Esophagus muscularis mucosa (tissue), 4 donors: ENCODE data around the gene LPAR3. TPM values are rescaled to one million over a fixed set of nuclear protein-coding genes. Genes with fewer than 3 reads are reported as not detected.

Experiments used
- DNase-seq: peaks from one replicate; pipeline ENCODE4 v3.0.0-alpha.2; 2017; ENCODE audit errors: extremely low spot score
- H3K27ac ChIP-seq, 4 donors: fragments of 200-600 bp; sonication (generic); replicated peaks in 1 of 4; 1 replicate in 3 of 4; 2 replicates in 1 of 4; pipeline ENCODE4 v1.5.1; 2016 to 2019; ENCODE audit warnings: mild to moderate bottlenecking in 1 of 4
- H3K27me3 ChIP-seq, 4 donors: fragments of 200-600 bp; sonication (generic); one replicate each; pipeline versions ENCODE4 v1.5.1 to v1.6.0; 2016 to 2019
- H3K36me3 ChIP-seq, 4 donors: fragments of 200-600 bp; sonication (generic); one replicate each; pipeline ENCODE4 v1.5.1; 2016 to 2019
- H3K4me1 ChIP-seq, 4 donors: fragments of 200-600 bp; sonication (generic); one replicate each; pipeline ENCODE4 v1.5.1; 2016 to 2019
- H3K4me3 ChIP-seq, 4 donors: fragments of 200-600 bp; sonication (generic); 1 replicate in 2 of 4; 2 replicates in 2 of 4; pipeline ENCODE4 v1.5.1; 2016 to 2019; ENCODE audit warnings: mild to moderate bottlenecking in 4 of 4, moderate library complexity in 1 of 4
- H3K9me3 ChIP-seq, 4 donors: fragments of 200-600 bp; sonication (generic); 1 replicate in 3 of 4; 2 replicates in 1 of 4; pipeline ENCODE4 v1.5.1; 2016 to 2019
- EP300 ChIP-seq: sonication (generic); formaldehyde crosslinking; IDR thresholded peaks from one replicate; pipeline ENCODE4 v1.6.1; 2017; ENCODE audit warnings: antibody characterized with exemption
- POLR2A ChIP-seq: fragments of 450-650 bp; IDR thresholded peaks from one replicate; pipeline ENCODE4 v1.6.1; 2017; ENCODE audit warnings: antibody characterized with exemption, moderate library complexity, mild to moderate bottlenecking, low read depth
- POLR2AphosphoS5 ChIP-seq, 2 donors: sonication (generic); formaldehyde crosslinking; IDR thresholded peaks; one replicate each; pipeline ENCODE4 v1.6.1; 2017; ENCODE audit warnings: antibody characterized with exemption in 2 of 2
- WGBS: methylation state at CpG from one replicate; pipeline ENCODE4 v1.1.5; 2018; 5-methylcytosine and 5-hydroxymethylcytosine counted together
- intact Hi-C: fragments of 100-400 bp; cut with DNase I; formaldehyde crosslinking; loops from one replicate; pipeline ENCODE4 v1.15.1; 2023
- total RNA-seq, 4 donors: library from RNA; depleted of rRNA; stranded (reverse); fragments of >200 nt; gene quantifications; one replicate each; pipeline versions ENCODE4 v1.1.0 to v1.2.1, GENCODE V29; 2016
- TF ChIP-seq, protein P1 (sequence below), 3 experiments: fragments of 200-600 bp in 2 of 3; fragments of 450-650 bp in 1 of 3; sonication (generic) in 2 of 3; IDR thresholded peaks; one replicate each; pipeline ENCODE4 v1.5.1; 2017 to 2019; ENCODE audit warnings: antibody characterized with exemption in 3 of 3, mild to moderate bottlenecking in 2 of 3, moderate library complexity in 1 of 3

The LPAR3 gene
- total RNA-seq, 4 donors from 2014 or later = 0.19 to 0.33 TPM; not detected in 2

DNA sequence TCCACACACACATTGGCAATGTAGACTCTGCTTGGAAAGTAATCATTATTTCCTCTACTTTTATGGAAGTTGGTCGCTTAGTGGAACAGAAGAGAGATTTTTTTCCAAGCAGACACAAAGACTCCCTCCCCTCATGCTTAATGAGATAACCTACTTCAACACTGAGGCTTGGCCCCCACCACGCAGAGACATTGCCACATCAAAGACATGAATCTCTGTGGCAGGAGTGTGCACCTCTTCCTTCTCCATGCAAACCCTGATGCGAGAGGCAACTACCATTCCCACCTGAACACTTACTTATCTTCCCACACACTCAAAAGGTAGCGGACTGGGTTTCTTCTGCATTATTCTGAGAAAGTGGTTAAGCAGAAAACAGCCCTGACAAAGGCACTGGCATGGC, 37.3 kb upstream of the LPAR3 start:
- Histone ChIP-seq H3K4me1 (peaks cover 0 to 11% (median 0%) of the 10 kb centered on the region in 4 donors), H3K27me3 (no peaks in the 10 kb centered on the region), H3K27ac (no peak overlapping the region), H3K4me3 (no peak overlapping the region), H3K36me3 (no peaks in the 10 kb centered on the region), H3K9me3 (no peaks in the 10 kb centered on the region)
- 91% methylated on average over 4 of the region's 4 CpGs for WGBS
- DNase-seq = no peak
- intact Hi-C loops = loop anchor here (10.0 kb wide), 1 partner anchor 166 kb away; no protein-coding TSS in a partner anchor
- TF ChIP-seq, protein P1, sequence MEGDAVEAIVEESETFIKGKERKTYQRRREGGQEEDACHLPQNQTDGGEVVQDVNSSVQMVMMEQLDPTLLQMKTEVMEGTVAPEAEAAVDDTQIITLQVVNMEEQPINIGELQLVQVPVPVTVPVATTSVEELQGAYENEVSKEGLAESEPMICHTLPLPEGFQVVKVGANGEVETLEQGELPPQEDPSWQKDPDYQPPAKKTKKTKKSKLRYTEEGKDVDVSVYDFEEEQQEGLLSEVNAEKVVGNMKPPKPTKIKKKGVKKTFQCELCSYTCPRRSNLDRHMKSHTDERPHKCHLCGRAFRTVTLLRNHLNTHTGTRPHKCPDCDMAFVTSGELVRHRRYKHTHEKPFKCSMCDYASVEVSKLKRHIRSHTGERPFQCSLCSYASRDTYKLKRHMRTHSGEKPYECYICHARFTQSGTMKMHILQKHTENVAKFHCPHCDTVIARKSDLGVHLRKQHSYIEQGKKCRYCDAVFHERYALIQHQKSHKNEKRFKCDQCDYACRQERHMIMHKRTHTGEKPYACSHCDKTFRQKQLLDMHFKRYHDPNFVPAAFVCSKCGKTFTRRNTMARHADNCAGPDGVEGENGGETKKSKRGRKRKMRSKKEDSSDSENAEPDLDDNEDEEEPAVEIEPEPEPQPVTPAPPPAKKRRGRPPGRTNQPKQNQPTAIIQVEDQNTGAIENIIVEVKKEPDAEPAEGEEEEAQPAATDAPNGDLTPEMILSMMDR (IDR thresholded peaks at IDR 0.05) = no peak
- TF ChIP-seq POLR2A (no peak), POLR2AphosphoS5 (IDR thresholded peaks at IDR 0.05) (no peak), EP300 (no peak)

DNA sequence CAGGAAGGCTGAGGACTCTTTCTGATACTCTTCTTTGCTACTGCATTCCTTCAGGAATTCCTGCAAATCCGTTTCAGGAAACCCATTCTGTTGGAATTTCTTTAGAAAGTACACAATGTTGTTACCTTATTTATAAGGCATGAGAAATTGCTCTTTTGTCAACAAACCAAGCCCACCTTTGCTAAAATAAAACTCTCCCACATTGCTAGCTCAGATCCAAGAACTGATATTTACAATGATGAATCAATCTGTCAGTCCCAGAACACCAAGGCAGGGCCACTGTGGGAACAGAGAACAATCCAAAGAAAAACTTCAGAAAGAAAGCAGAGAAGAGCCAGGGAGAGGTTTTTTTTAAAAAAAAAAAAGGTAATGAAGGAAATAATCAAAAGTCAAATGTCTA, 36.6 kb upstream of the LPAR3 start:
- 86% methylated on average over 1 of the region's 1 CpG for WGBS

DNA sequence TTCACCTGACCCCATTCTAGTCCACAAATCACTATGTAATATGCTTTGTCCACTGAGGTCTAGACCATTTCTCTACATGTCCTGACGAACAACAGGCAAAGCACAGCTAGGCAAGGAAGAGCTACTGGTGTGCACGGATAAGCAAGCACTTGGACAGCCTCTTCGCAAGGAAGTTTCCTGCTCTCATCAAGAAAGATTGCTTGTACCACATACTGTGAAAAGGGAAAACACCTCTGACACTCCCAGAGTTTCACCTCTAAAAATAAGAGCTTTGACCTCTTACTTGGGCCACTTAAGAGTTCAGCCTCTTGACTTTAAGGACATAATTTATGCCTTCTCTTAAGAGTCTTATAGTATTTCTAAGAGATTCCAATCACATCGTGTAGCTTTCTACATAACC, 36.0 kb upstream of the LPAR3 start:
- WGBS = 70% methylated on average over 4 of the region's 4 CpGs
- peaks cover 0 to 2% (median 0%) of the 10 kb centered on the region in 4 donors for H3K4me1 ChIP-seq
- no peak for TF ChIP-seq EP300
- DNase-seq = no peak
- H3K36me3 ChIP-seq = no peaks in the 10 kb centered on the region
- no peaks in the 10 kb centered on the region for H3K27me3 ChIP-seq
- intact Hi-C loops = no loop called here
- H3K27ac ChIP-seq = no peak overlapping the region
- H3K9me3 ChIP-seq = no peaks in the 10 kb centered on the region
- H3K4me3 ChIP-seq = no peak overlapping the region

More for the DNA sequence above, 36.6 kb upstream of the LPAR3 start:
- Histone ChIP-seq H3K4me1 (peaks cover 0 to 8% (median 0%) of the 10 kb centered on the region in 4 donors), H3K4me3 (no peak overlapping the region), H3K36me3 (no peaks in the 10 kb centered on the region), H3K9me3 (no peaks in the 10 kb centered on the region), H3K27me3 (no peaks in the 10 kb centered on the region), H3K27ac (no peak overlapping the region)
- intact Hi-C loops = no loop called here
- no peak for DNase-seq
- TF ChIP-seq POLR2AphosphoS5 (IDR thresholded peaks at IDR 0.05) (no peak), EP300 (no peak)

DNA sequence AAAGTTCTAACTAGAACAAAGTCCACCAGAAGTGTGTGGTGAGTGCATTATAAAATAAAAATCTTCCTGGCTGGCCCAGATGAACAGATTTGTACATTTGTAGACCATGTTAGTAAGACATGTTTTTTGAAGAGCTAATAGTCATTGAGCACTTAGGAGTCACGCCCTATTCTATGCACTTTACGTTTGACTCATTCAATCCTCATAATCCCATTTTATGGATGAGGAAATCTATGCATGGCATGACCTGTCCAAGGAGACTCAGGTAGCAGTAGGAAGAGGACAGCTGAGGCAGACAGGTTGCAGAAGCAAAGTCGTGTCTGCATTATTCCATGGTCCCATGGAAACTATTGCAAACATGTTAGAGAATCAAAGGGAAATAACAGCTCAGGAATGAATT, 30.3 kb upstream of the LPAR3 start:
- intact Hi-C loops = no loop called here
- Histone ChIP-seq H3K27ac (no peak overlapping the region), H3K4me3 (no peak overlapping the region), H3K9me3 (no peaks in the 10 kb centered on the region), H3K27me3 (no peaks in the 10 kb centered on the region), H3K4me1 (no peaks in the 10 kb centered on the region), H3K36me3 (no peaks in the 10 kb centered on the region)
- no peak for DNase-seq
- 80% methylated on average over 3 of the region's 3 CpGs for WGBS
- TF ChIP-seq EP300 (no peak), POLR2A (no peak), POLR2AphosphoS5 (IDR thresholded peaks at IDR 0.05) (no peak)
- TF ChIP-seq, protein P1 (IDR thresholded peaks at IDR 0.05) = no peak

DNA sequence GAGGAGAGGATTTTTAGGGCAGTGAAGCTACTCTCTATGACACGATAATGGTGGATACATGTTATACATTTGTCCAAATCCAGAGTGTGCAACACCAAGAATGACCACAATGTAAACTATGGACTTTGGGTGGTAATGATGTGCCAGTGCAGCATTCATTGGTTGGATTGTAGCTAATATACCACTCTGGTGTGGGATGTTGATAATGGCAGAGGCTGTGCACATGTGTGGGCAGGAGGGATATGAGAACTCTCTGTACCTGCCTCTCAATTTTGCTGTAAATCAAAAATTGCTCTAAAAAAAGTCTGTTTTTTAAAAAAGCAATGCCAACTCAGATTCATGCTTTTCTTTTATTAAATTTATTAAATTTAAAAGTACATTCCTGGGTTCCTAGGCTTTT, 27.2 kb upstream of the LPAR3 start:
- Histone ChIP-seq H3K36me3 (no peaks in the 10 kb centered on the region), H3K4me3 (no peak overlapping the region), H3K27ac (no peak overlapping the region), H3K4me1 (no peaks in the 10 kb centered on the region), H3K9me3 (no peaks in the 10 kb centered on the region), H3K27me3 (no peaks in the 10 kb centered on the region)
- DNase-seq = peak; percentile 60
- TF ChIP-seq POLR2AphosphoS5 (IDR thresholded peaks at IDR 0.05) (no peak), POLR2A (no peak), EP300 (no peak)
- TF ChIP-seq, protein P1 (IDR thresholded peaks at IDR 0.05) = no peak
- intact Hi-C loops = no loop called here
- whole genome bisulfite sequencing = 94% methylated on average over 1 of the region's 1 CpG

DNA sequence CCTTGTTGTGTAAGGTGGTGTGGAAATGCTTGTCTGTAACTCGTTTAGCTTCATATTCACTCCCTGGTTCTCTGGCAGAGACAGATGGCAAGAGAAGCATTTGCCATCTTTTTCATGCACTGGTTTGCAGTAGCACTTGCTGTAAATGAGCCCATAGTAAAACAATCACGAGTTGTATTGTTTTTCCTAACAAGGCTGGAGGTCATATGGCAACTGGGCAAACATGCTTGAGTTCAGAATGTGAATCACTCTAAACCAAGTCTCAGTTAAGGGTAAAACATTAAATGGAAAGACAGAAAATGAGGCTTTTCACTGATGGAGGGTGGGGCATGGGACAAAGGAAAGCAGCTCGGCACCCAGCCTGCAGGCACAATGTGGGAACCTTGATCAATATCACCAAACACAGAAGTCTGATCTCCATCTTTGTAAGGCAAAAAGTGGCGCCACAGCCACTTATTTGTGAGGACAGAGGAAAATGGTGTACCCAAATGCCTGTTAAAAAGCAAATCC, 26.5 kb upstream of the LPAR3 start:
- no peak overlapping the region for H3K4me3 ChIP-seq
- 82% methylated on average over 4 of the region's 4 CpGs for WGBS

More for the DNA sequence above, 26.5 kb upstream of the LPAR3 start:
- Histone ChIP-seq H3K27ac (no peak overlapping the region), H3K4me1 (no peaks in the 10 kb centered on the region), H3K27me3 (no peaks in the 10 kb centered on the region), H3K9me3 (no peaks in the 10 kb centered on the region), H3K36me3 (no peaks in the 10 kb centered on the region)
- intact Hi-C loops = no loop called here
- DNase-seq = peak; percentile 64
- no peak for TF ChIP-seq POLR2AphosphoS5 (IDR thresholded peaks at IDR 0.05)
- TF ChIP-seq EP300 = no peak
- no peak for TF ChIP-seq POLR2A
